Fibroblast of lung (primary cell): ENCODE results near the gene SAP30BP. TPM values are rescaled to one million over a fixed set of nuclear protein-coding genes. Genes with fewer than 3 reads are reported as not detected.
A peak's percentile ranks its signal among the peaks of the same experiment; 100 is the strongest.

Experiments used
- DNase-seq, 2 donors: peaks; one replicate each; pipeline versions ENCODE4 v3.0.0 to v3.0.0-alpha.2; 2010; ENCODE audit warnings: low read depth in 2 of 2
- H2AFZ ChIP-seq: 2 replicates; pipeline ENCODE4 v1.5.1; 2012; ENCODE audit warnings: low read length, control low read depth, inconsistent platforms
- H3K27ac ChIP-seq: 2 replicates; pipeline ENCODE4 v1.5.1; 2011; ENCODE audit warnings: low read length, control low read depth; ENCODE audit not compliant: insufficient read depth
- H3K27me3 ChIP-seq: 2 replicates; pipeline ENCODE4 v1.5.1; 2011; ENCODE audit warnings: mild to moderate bottlenecking, low read length; ENCODE audit not compliant: control insufficient read depth, insufficient read depth
- H3K36me3 ChIP-seq: 2 replicates; pipeline ENCODE4 v1.5.1; 2011; ENCODE audit warnings: low read length; ENCODE audit not compliant: control insufficient read depth, insufficient read depth
- H3K4me1 ChIP-seq: 2 replicates; pipeline ENCODE4 v1.5.1; 2011; ENCODE audit warnings: low read length; ENCODE audit not compliant: control insufficient read depth, insufficient read depth; ENCODE audit errors: extremely low read depth
- H3K4me2 ChIP-seq: 2 replicates; pipeline ENCODE4 v1.5.1; 2011; ENCODE audit warnings: low read length, control low read depth; ENCODE audit not compliant: insufficient read depth; ENCODE audit errors: extremely low read depth
- H3K4me3 ChIP-seq, 4 experiments: fragments of 200-600 bp in 1 of 4; sonication (generic) in 1 of 4; replicated peaks in 1 of 4; 2 replicates each; pipeline ENCODE4 v1.5.1; 2011 to 2016; ENCODE audit warnings: low read length in 4 of 4, low read depth in 3 of 4, mild to moderate bottlenecking in 3 of 4, control low read depth in 2 of 4, inconsistent platforms in 1 of 4, mixed read lengths in 1 of 4; ENCODE audit not compliant: insufficient read depth in 1 of 4; ENCODE audit errors: control extremely low read depth in 1 of 4
- H3K79me2 ChIP-seq: 2 replicates; pipeline ENCODE4 v1.5.1; 2012; ENCODE audit warnings: mild to moderate bottlenecking, low read length, inconsistent platforms; ENCODE audit not compliant: control insufficient read depth, insufficient read depth
- H3K9ac ChIP-seq: 2 replicates; pipeline ENCODE4 v1.5.1; 2011; ENCODE audit warnings: mild to moderate bottlenecking, low read length, control low read depth; ENCODE audit not compliant: insufficient read depth
- H3K9me3 ChIP-seq: 2 replicates; pipeline ENCODE4 v1.5.1; 2012; ENCODE audit warnings: low read depth, low read length; ENCODE audit not compliant: control insufficient read depth, insufficient read depth
- H4K20me1 ChIP-seq: 2 replicates; pipeline ENCODE4 v1.5.1; 2011; ENCODE audit warnings: low read length; ENCODE audit not compliant: control insufficient read depth, insufficient read depth; ENCODE audit errors: extremely low read depth
- CTCF ChIP-seq, 2 donors: IDR thresholded peaks in 1 of 2; conservative IDR thresholded peaks in 1 of 2; 1 replicate in 1 of 2; 2 replicates in 1 of 2; pipeline ENCODE4 v1.5.1; 2011 to 2012; ENCODE audit warnings: low read length in 2 of 2, control low read depth in 1 of 2, inconsistent platforms in 1 of 2, low read depth in 1 of 2, mild to moderate bottlenecking in 1 of 2
- EZH2 ChIP-seq: IDR thresholded peaks from 2 replicates; pipeline ENCODE4 v1.5.1; 2012; ENCODE audit warnings: low read length, control low read depth, mild to moderate bottlenecking; ENCODE audit errors: missing control alignments
- polyA plus RNA-seq, 2 donors: library from polyadenylated mRNA; depleted of rRNA in 1 of 2; stranded (reverse) in 1 of 2; unstranded in 1 of 2; fragments of >200 nt; gene quantifications; 2 replicates each; pipeline ENCODE4 v1.2.1, GENCODE V29; 2011 to 2012; ENCODE audit warnings: missing spikeins in 1 of 2
- total RNA-seq: library from RNA; depleted of rRNA; stranded (reverse); fragments of >200 nt; gene quantifications from 2 replicates; pipeline ENCODE4 v1.2.1, GENCODE V29; 2014

The SAP30BP gene
- total and polyA plus RNA-seq, 2 donors (not counting 1 experiment from before 2014, with no cell fraction given), result 43.9 to 61.0 TPM

GRCh38 chr17:75634754-75635609 lies 32.2 kb upstream of the SAP30BP start:
- Histone ChIP-seq H3K9ac (peak overlapping the region; percentile 2), H3K27me3 (no peaks in the 10 kb centered on the region), H2AFZ (no peak overlapping the region), H3K4me3 (no peak overlapping the region), H4K20me1 (no peaks in the 10 kb centered on the region), H3K9me3 (no peaks in the 10 kb centered on the region), H3K27ac (no peak overlapping the region), H3K36me3 (no peaks in the 10 kb centered on the region), H3K4me2 (no peak overlapping the region), H3K79me2 (no peaks in the 10 kb centered on the region), H3K4me1 (peaks cover 14% of the 10 kb centered on the region)
- TF ChIP-seq CTCF (conservative IDR thresholded peaks at IDR 0.05 in 1 of 2, IDR thresholded peaks at IDR 0.05 in 1 of 2; ENCODE audit: low read depth in 1 of 2, low read length in 2 of 2), result no peak
- no peak for DNase-seq

- Histone ChIP-seq H3K4me2 (no peak overlapping the region), H3K9me3 (no peaks in the 10 kb centered on the region), H3K79me2 (no peaks in the 10 kb centered on the region), H3K9ac (no peak overlapping the region), H3K27me3 (no peaks in the 10 kb centered on the region), H3K4me1 (peaks cover 14% of the 10 kb centered on the region), H4K20me1 (no peaks in the 10 kb centered on the region), H3K36me3 (no peaks in the 10 kb centered on the region), H2AFZ (no peak overlapping the region), H3K4me3 (no peak overlapping the region), H3K27ac (no peak overlapping the region)
- no peak for DNase-seq
- TF ChIP-seq CTCF (conservative IDR thresholded peaks at IDR 0.05 in 1 of 2, IDR thresholded peaks at IDR 0.05 in 1 of 2; ENCODE audit: low read depth in 1 of 2, low read length in 2 of 2) (no peak), EZH2 (no peak)
Observed at GRCh38 chr17:75635610-75636202, 31.4 kb upstream of the SAP30BP start.

- no peak overlapping the region for H3K4me2 ChIP-seq
- DNase-seq, result no peak
- no peak overlapping the region for H3K9ac ChIP-seq
- TF ChIP-seq CTCF (conservative IDR thresholded peaks at IDR 0.05 in 1 of 2, IDR thresholded peaks at IDR 0.05 in 1 of 2; ENCODE audit: low read depth in 1 of 2, low read length in 2 of 2) (no peak), EZH2 (no peak)
- H3K9me3 ChIP-seq, result no peaks in the 10 kb centered on the region
- H3K79me2 ChIP-seq, result no peaks in the 10 kb centered on the region
- H3K27ac ChIP-seq, result no peak overlapping the region
- no peaks in the 10 kb centered on the region for H3K36me3 ChIP-seq
- no peak overlapping the region for H2AFZ ChIP-seq
- no peak overlapping the region for H3K4me3 ChIP-seq
- peaks cover 14% of the 10 kb centered on the region for H3K4me1 ChIP-seq
- H3K27me3 ChIP-seq, result no peaks in the 10 kb centered on the region
- no peaks in the 10 kb centered on the region for H4K20me1 ChIP-seq
Observed at GRCh38 chr17:75636381-75637142, 30.6 kb upstream of the SAP30BP start.
